Measurements from ENCODE around the gene ZFTA. TPM values are rescaled to one million over a fixed set of nuclear protein-coding genes. Genes with fewer than 3 reads are reported as not detected.
"Not testable (repeated sequence)": the region's sequence is repeated elsewhere in the genome, so short reads cannot be mapped to it uniquely, and the experiment has no call there.

The ZFTA gene
- total RNA-seq = 1 to 10 TPM; 4.0 to 6.9 TPM

- H3K4me3 Mint-ChIP-seq = peak within 1 kb of the TSS; percentile 88 to 99
- no peaks in the 10 kb centered on the region for H3K9me3 Mint-ChIP-seq
- H3K36me3 Mint-ChIP-seq (ENCODE audit: insufficient read depth in 2 of 2) = peaks cover 4% of the 10 kb centered on the region in 2 donors
- peaks cover 16% of the 10 kb centered on the region for H3K4me1 Mint-ChIP-seq (ENCODE audit: low read depth)
- H3K27me3 Mint-ChIP-seq (ENCODE audit: low read depth) = peaks cover 25% of the 10 kb centered on the region
- peak within 1 kb of the TSS; percentile 68 for H3K27ac Mint-ChIP-seq
- DNase-seq (peak; percentile 72 to 81), ATAC-seq (replicated peaks in 1 of 2) (peak; percentile 66 to 70)
These were observed at the start of gene ZFTA for GRCh38 chr11:63768237-63769041. Gene ZFTA, minus strand, starts transcription at chr11:63768775. Its CDS starts 153 bp downstream, at chr11:63768622.

- Mint-ChIP-seq H3K27me3 (ENCODE audit: low read depth) (no peaks in the 10 kb centered on the region), H3K4me1 (ENCODE audit: low read depth) (peaks cover 24% of the 10 kb centered on the region), H3K4me3 (no peak overlapping the region), H3K27ac (no peak overlapping the region), H3K9me3 (no peaks in the 10 kb centered on the region), H3K36me3 (ENCODE audit: insufficient read depth in 2 of 2) (peaks cover 3 to 23% of the 10 kb centered on the region in 2 donors)
- DNase-seq (no peak), ATAC-seq (replicated peaks in 1 of 2) (no peak)
These were observed 49.4 kb upstream of the ZFTA start for GRCh38 chr11:63817758-63818498.

- Mint-ChIP-seq H3K27me3 (ENCODE audit: low read depth) (peaks cover 10% of the 10 kb centered on the region), H3K27ac (no peak overlapping the region), H3K4me1 (ENCODE audit: low read depth) (peaks cover 36% of the 10 kb centered on the region), H3K9me3 (no peaks in the 10 kb centered on the region), H3K4me3 (no peak overlapping the region), H3K36me3 (ENCODE audit: insufficient read depth in 2 of 2) (peaks cover 3 to 18% of the 10 kb centered on the region in 2 donors)
- ATAC-seq (replicated peaks in 1 of 2) (no peak), DNase-seq (no peak)
These were observed 48.2 kb upstream of the ZFTA start for GRCh38 chr11:63816732-63817131.

- H3K4me1 Mint-ChIP-seq (ENCODE audit: low read depth) = peaks cover 36% of the 10 kb centered on the region
- H3K36me3 Mint-ChIP-seq (ENCODE audit: insufficient read depth in 2 of 2) = peaks cover 3 to 18% of the 10 kb centered on the region in 2 donors
- peaks cover 10% of the 10 kb centered on the region for H3K27me3 Mint-ChIP-seq (ENCODE audit: low read depth)
- no peak for ATAC-seq (replicated peaks in 1 of 2)
- no peak for DNase-seq
- no peaks in the 10 kb centered on the region for H3K9me3 Mint-ChIP-seq
- no peak overlapping the region for H3K27ac Mint-ChIP-seq
- H3K4me3 Mint-ChIP-seq = no peak overlapping the region
These were observed 47.6 kb upstream of the ZFTA start for GRCh38 chr11:63816166-63816565.

- peak overlapping the region; percentile 83 for H3K4me3 Mint-ChIP-seq
- no peak overlapping the region for H3K27ac Mint-ChIP-seq
- no peaks in the 10 kb centered on the region for H3K9me3 Mint-ChIP-seq
- DNase-seq (no peak), ATAC-seq (replicated peaks in 1 of 2) (no peak)
- H3K36me3 Mint-ChIP-seq (ENCODE audit: insufficient read depth in 2 of 2) = peaks cover 0 to 11% of the 10 kb centered on the region in 2 donors
- H3K27me3 Mint-ChIP-seq (ENCODE audit: low read depth) = peaks cover 10% of the 10 kb centered on the region
- H3K4me1 Mint-ChIP-seq (ENCODE audit: low read depth) = peaks cover 36% of the 10 kb centered on the region
These were observed 45.8 kb upstream of the ZFTA start for GRCh38 chr11:63814383-63814736.

- peak; percentile 48 to 56 for ATAC-seq (replicated peaks in 1 of 2)
- H3K4me1 Mint-ChIP-seq (ENCODE audit: low read depth) = peaks cover 36% of the 10 kb centered on the region
These were observed 45.2 kb upstream of the ZFTA start for GRCh38 chr11:63813563-63814382.

GRCh38 chr11:63813035-63813562 is 44.5 kb upstream of the ZFTA start, which contains the start of gene SPINDOC:
Gene SPINDOC, plus strand, starts transcription at chr11:63813456. Its CDS starts 231 bp downstream, at chr11:63813687.
- H3K27ac Mint-ChIP-seq = peak within 1 kb of the TSS; percentile 38
- H3K9me3 Mint-ChIP-seq = no peaks in the 10 kb centered on the region
- peak within 1 kb of the TSS; percentile 83 for H3K4me3 Mint-ChIP-seq
- DNase-seq (peak; percentile 84 to 87), ATAC-seq (replicated peaks in 1 of 2) (peak; percentile 92 to 93)
- peaks cover 0 to 11% of the 10 kb centered on the region in 2 donors for H3K36me3 Mint-ChIP-seq (ENCODE audit: insufficient read depth in 2 of 2)
- peaks cover 36% of the 10 kb centered on the region for H3K4me1 Mint-ChIP-seq (ENCODE audit: low read depth)
- H3K27me3 Mint-ChIP-seq (ENCODE audit: low read depth) = peaks cover 10% of the 10 kb centered on the region

More at GRCh38 chr11:63813563-63814382, 45.2 kb upstream of the ZFTA start:
- Mint-ChIP-seq H3K27ac (peak overlapping the region; percentile 38), H3K36me3 (ENCODE audit: insufficient read depth in 2 of 2) (peaks cover 0 to 11% of the 10 kb centered on the region in 2 donors), H3K4me3 (peak overlapping the region; percentile 83), H3K9me3 (no peaks in the 10 kb centered on the region), H3K27me3 (ENCODE audit: low read depth) (peaks cover 10% of the 10 kb centered on the region)
- DNase-seq = peak; percentile 51 to 60

GRCh38 chr11:63811522-63811921 is 42.9 kb upstream of the ZFTA start:
- Mint-ChIP-seq H3K4me1 (ENCODE audit: low read depth) (peaks cover 36% of the 10 kb centered on the region), H3K4me3 (peak overlapping the region; percentile 74 to 80), H3K27ac (no peak overlapping the region), H3K36me3 (ENCODE audit: insufficient read depth in 2 of 2) (peaks cover 0 to 10% of the 10 kb centered on the region in 2 donors), H3K27me3 (ENCODE audit: low read depth) (peaks cover 10% of the 10 kb centered on the region), H3K9me3 (no peaks in the 10 kb centered on the region)
- ATAC-seq (replicated peaks in 1 of 2) = no peak
- no peak for DNase-seq

GRCh38 chr11:63810383-63810782 is 41.8 kb upstream of the ZFTA start:
- H3K27me3 Mint-ChIP-seq (ENCODE audit: low read depth) = not testable (repeated sequence)

GRCh38 chr11:63805844-63806415 is 37.4 kb upstream of the ZFTA start:
- no peak for ATAC-seq (replicated peaks in 1 of 2)
- Mint-ChIP-seq H3K36me3 (ENCODE audit: insufficient read depth in 2 of 2) (no peaks in the 10 kb centered on the region), H3K4me1 (ENCODE audit: low read depth) (no peaks in the 10 kb centered on the region), H3K9me3 (no peaks in the 10 kb centered on the region), H3K4me3 (no peak overlapping the region), H3K27me3 (ENCODE audit: low read depth) (no peaks in the 10 kb centered on the region), H3K27ac (no peak overlapping the region)
- no peak for DNase-seq

More at GRCh38 chr11:63810383-63810782, 41.8 kb upstream of the ZFTA start:
- H3K36me3 Mint-ChIP-seq (ENCODE audit: insufficient read depth in 2 of 2); H3K9me3 Mint-ChIP-seq; H3K27ac Mint-ChIP-seq; H3K4me3 Mint-ChIP-seq; ATAC-seq (replicated peaks in 1 of 2); DNase-seq: not testable (repeated sequence)
- peaks cover 25% of the 10 kb centered on the region for H3K4me1 Mint-ChIP-seq (ENCODE audit: low read depth)

- ATAC-seq (replicated peaks in 1 of 2) = no peak
These were observed 35.7 kb upstream of the ZFTA start for GRCh38 chr11:63804259-63804658.

More at GRCh38 chr11:63804259-63804658, 35.7 kb upstream of the ZFTA start:
- H3K9me3 Mint-ChIP-seq = no peaks in the 10 kb centered on the region
- no peaks in the 10 kb centered on the region for H3K4me1 Mint-ChIP-seq (ENCODE audit: low read depth)
- no peak for DNase-seq
- no peaks in the 10 kb centered on the region for H3K27me3 Mint-ChIP-seq (ENCODE audit: low read depth)
- H3K27ac Mint-ChIP-seq = no peak overlapping the region
- H3K36me3 Mint-ChIP-seq (ENCODE audit: insufficient read depth in 2 of 2) = no peaks in the 10 kb centered on the region
- no peak overlapping the region for H3K4me3 Mint-ChIP-seq

Data from activated T-cell treated with anti-CD3 and anti-CD28 coated beads, Interleukin-2, amount 50 U/mL, for 72 hours (primary cell).